Fibroblast of lung (primary cell): Measurements from ENCODE around the gene PRLR. TPM values are rescaled to one million over a fixed set of nuclear protein-coding genes. Genes with fewer than 3 reads are reported as not detected.

Experiments
- DNase-seq, 2 donors: peaks; one replicate each; pipeline versions ENCODE4 v3.0.0 to v3.0.0-alpha.2; 2010; ENCODE audit warnings: low read depth in 2 of 2
- H2AFZ ChIP-seq: 2 replicates; pipeline ENCODE4 v1.5.1; 2012; ENCODE audit warnings: low read length, control low read depth, inconsistent platforms
- H3K27ac ChIP-seq: 2 replicates; pipeline ENCODE4 v1.5.1; 2011; ENCODE audit warnings: low read length, control low read depth; ENCODE audit not compliant: insufficient read depth
- H3K27me3 ChIP-seq: 2 replicates; pipeline ENCODE4 v1.5.1; 2011; ENCODE audit warnings: mild to moderate bottlenecking, low read length; ENCODE audit not compliant: control insufficient read depth, insufficient read depth
- H3K36me3 ChIP-seq: 2 replicates; pipeline ENCODE4 v1.5.1; 2011; ENCODE audit warnings: low read length; ENCODE audit not compliant: control insufficient read depth, insufficient read depth
- H3K4me1 ChIP-seq: 2 replicates; pipeline ENCODE4 v1.5.1; 2011; ENCODE audit warnings: low read length; ENCODE audit not compliant: control insufficient read depth, insufficient read depth; ENCODE audit errors: extremely low read depth
- H3K4me2 ChIP-seq: 2 replicates; pipeline ENCODE4 v1.5.1; 2011; ENCODE audit warnings: low read length, control low read depth; ENCODE audit not compliant: insufficient read depth; ENCODE audit errors: extremely low read depth
- H3K4me3 ChIP-seq, 4 experiments: fragments of 200-600 bp in 1 of 4; sonication (generic) in 1 of 4; replicated peaks in 1 of 4; 2 replicates each; pipeline ENCODE4 v1.5.1; 2011 to 2016; ENCODE audit warnings: low read length in 4 of 4, low read depth in 3 of 4, mild to moderate bottlenecking in 3 of 4, control low read depth in 2 of 4, inconsistent platforms in 1 of 4, mixed read lengths in 1 of 4; ENCODE audit not compliant: insufficient read depth in 1 of 4; ENCODE audit errors: control extremely low read depth in 1 of 4
- H3K79me2 ChIP-seq: 2 replicates; pipeline ENCODE4 v1.5.1; 2012; ENCODE audit warnings: mild to moderate bottlenecking, low read length, inconsistent platforms; ENCODE audit not compliant: control insufficient read depth, insufficient read depth
- H3K9ac ChIP-seq: 2 replicates; pipeline ENCODE4 v1.5.1; 2011; ENCODE audit warnings: mild to moderate bottlenecking, low read length, control low read depth; ENCODE audit not compliant: insufficient read depth
- H3K9me3 ChIP-seq: 2 replicates; pipeline ENCODE4 v1.5.1; 2012; ENCODE audit warnings: low read depth, low read length; ENCODE audit not compliant: control insufficient read depth, insufficient read depth
- H4K20me1 ChIP-seq: 2 replicates; pipeline ENCODE4 v1.5.1; 2011; ENCODE audit warnings: low read length; ENCODE audit not compliant: control insufficient read depth, insufficient read depth; ENCODE audit errors: extremely low read depth
- EZH2 ChIP-seq: IDR thresholded peaks from 2 replicates; pipeline ENCODE4 v1.5.1; 2012; ENCODE audit warnings: low read length, control low read depth, mild to moderate bottlenecking; ENCODE audit errors: missing control alignments
- polyA plus RNA-seq, 2 donors: library from polyadenylated mRNA; depleted of rRNA in 1 of 2; stranded (reverse) in 1 of 2; unstranded in 1 of 2; fragments of >200 nt; gene quantifications; 2 replicates each; pipeline ENCODE4 v1.2.1, GENCODE V29; 2011 to 2012; ENCODE audit warnings: missing spikeins in 1 of 2
- total RNA-seq: library from RNA; depleted of rRNA; stranded (reverse); fragments of >200 nt; gene quantifications from 2 replicates; pipeline ENCODE4 v1.2.1, GENCODE V29; 2014
- TF ChIP-seq, protein P1 (sequence below), 2 donors: IDR thresholded peaks in 1 of 2; conservative IDR thresholded peaks in 1 of 2; 1 replicate in 1 of 2; 2 replicates in 1 of 2; pipeline ENCODE4 v1.5.1; 2011 to 2012; ENCODE audit warnings: low read length in 2 of 2, control low read depth in 1 of 2, inconsistent platforms in 1 of 2, low read depth in 1 of 2, mild to moderate bottlenecking in 1 of 2

The PRLR gene
- total and polyA plus RNA-seq, 2 donors (not counting 1 experiment from before 2014, with no cell fraction given), result 0.33 to 0.41 TPM

DNA sequence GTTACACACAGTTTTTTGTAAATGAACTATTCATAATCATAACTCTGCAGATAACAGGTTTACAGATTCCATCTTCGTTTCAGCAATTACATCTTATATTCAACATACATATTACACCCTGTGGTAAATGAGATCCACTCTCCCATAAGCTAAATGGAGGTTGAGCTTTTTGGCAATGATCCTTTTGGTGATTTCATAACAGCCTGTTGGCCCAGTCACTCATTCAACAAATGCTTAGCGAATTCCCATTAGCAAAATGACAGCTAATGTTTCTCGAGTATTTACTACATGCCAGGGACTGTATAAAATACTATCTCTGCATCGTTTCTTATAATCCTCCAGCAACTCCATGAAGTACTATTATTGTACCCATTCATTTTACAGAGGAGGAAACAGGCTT is 157.1 kb downstream of the PRLR start:
- Histone ChIP-seq H3K4me2 (no peak overlapping the region), H3K4me3 (no peak overlapping the region), H3K36me3 (no peaks in the 10 kb centered on the region), H3K79me2 (no peaks in the 10 kb centered on the region), H3K27ac (no peak overlapping the region), H2AFZ (no peak overlapping the region), H3K9ac (no peak overlapping the region), H4K20me1 (no peaks in the 10 kb centered on the region), H3K9me3 (no peaks in the 10 kb centered on the region), H3K4me1 (no peaks in the 10 kb centered on the region), H3K27me3 (no peaks in the 10 kb centered on the region)
- TF ChIP-seq, protein P1, sequence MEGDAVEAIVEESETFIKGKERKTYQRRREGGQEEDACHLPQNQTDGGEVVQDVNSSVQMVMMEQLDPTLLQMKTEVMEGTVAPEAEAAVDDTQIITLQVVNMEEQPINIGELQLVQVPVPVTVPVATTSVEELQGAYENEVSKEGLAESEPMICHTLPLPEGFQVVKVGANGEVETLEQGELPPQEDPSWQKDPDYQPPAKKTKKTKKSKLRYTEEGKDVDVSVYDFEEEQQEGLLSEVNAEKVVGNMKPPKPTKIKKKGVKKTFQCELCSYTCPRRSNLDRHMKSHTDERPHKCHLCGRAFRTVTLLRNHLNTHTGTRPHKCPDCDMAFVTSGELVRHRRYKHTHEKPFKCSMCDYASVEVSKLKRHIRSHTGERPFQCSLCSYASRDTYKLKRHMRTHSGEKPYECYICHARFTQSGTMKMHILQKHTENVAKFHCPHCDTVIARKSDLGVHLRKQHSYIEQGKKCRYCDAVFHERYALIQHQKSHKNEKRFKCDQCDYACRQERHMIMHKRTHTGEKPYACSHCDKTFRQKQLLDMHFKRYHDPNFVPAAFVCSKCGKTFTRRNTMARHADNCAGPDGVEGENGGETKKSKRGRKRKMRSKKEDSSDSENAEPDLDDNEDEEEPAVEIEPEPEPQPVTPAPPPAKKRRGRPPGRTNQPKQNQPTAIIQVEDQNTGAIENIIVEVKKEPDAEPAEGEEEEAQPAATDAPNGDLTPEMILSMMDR (conservative IDR thresholded peaks at IDR 0.05 in 1 of 2, IDR thresholded peaks at IDR 0.05 in 1 of 2; ENCODE audit: low read depth in 1 of 2, low read length in 2 of 2), result no peak
- no peak for TF ChIP-seq EZH2
- DNase-seq, result peak in 1 of 2 donors; percentile 12

DNA sequence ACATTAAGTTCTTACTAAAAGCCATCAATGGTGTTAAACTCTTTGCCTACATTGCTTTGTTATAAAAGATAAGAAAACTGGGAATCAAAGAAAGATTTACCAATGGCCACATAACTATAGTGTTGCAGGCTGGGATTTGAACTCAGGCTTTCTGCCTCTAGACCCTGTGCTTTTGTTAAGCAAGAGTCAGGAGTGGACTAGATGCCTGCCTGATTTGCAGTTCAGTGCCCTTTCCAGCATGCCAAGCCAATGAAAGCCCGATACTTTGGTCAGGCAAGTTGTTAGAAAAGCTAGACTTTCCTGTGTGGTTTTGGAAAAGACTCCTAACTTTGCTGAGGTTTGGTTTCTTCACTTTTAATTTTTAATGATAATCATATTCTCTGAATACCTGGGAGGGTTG is 161.1 kb downstream of the PRLR start:
- no peaks in the 10 kb centered on the region for H3K79me2 ChIP-seq
- H3K27ac ChIP-seq, result no peak overlapping the region
- no peak overlapping the region for H3K4me3 ChIP-seq
- no peaks in the 10 kb centered on the region for H3K27me3 ChIP-seq
- no peaks in the 10 kb centered on the region for H3K36me3 ChIP-seq
- no peak for DNase-seq
- no peak overlapping the region for H3K4me2 ChIP-seq
- H3K4me1 ChIP-seq, result no peaks in the 10 kb centered on the region
- no peaks in the 10 kb centered on the region for H4K20me1 ChIP-seq
- no peaks in the 10 kb centered on the region for H3K9me3 ChIP-seq
- no peak for TF ChIP-seq EZH2
- TF ChIP-seq, protein P1 (conservative IDR thresholded peaks at IDR 0.05 in 1 of 2, IDR thresholded peaks at IDR 0.05 in 1 of 2; ENCODE audit: low read depth in 1 of 2, low read length in 2 of 2), result no peak
- H3K9ac ChIP-seq, result no peak overlapping the region
- no peak overlapping the region for H2AFZ ChIP-seq

DNA sequence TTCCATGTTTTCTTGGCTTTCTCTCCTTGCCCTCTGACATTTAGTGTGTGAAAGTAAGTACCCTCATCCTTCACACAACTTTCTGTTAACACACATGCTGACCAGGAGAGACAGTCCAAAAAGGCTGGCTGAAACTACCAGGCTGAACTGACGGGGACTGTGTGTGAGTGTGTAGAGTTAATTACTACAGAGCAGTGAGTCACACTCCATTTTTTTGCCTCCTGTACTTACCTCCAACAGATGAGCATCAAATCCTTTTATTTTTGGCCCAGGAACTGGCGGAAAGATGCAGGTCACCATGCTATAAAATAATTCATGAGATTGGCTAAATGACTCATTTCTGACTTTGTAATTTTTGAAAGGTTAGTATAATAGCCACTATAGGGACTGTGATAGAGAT is 162.3 kb downstream of the PRLR start:
- H4K20me1 ChIP-seq, result no peaks in the 10 kb centered on the region
- H3K4me1 ChIP-seq, result no peaks in the 10 kb centered on the region
- no peaks in the 10 kb centered on the region for H3K79me2 ChIP-seq
- no peak overlapping the region for H3K4me2 ChIP-seq
- H3K36me3 ChIP-seq, result no peaks in the 10 kb centered on the region
- H2AFZ ChIP-seq, result no peak overlapping the region
- TF ChIP-seq, protein P1 (conservative IDR thresholded peaks at IDR 0.05 in 1 of 2, IDR thresholded peaks at IDR 0.05 in 1 of 2; ENCODE audit: low read depth in 1 of 2, low read length in 2 of 2), result no peak
- no peak for TF ChIP-seq EZH2
- H3K4me3 ChIP-seq, result no peak overlapping the region
- no peak overlapping the region for H3K27ac ChIP-seq
- H3K9me3 ChIP-seq, result no peaks in the 10 kb centered on the region
- H3K27me3 ChIP-seq, result no peaks in the 10 kb centered on the region
- no peak overlapping the region for H3K9ac ChIP-seq
- DNase-seq, result peak in 1 of 2 donors; percentile 44
